ENCODE measurements around the gene S100A4. TPM values are rescaled to one million over a fixed set of nuclear protein-coding genes. Genes with fewer than 3 reads are reported as not detected.
A peak's percentile ranks its signal among the peaks of the same experiment; 100 is the strongest.

Gene S100A4
- total RNA-seq, 1 experiment from 2014 or later: 384 TPM

DNA sequence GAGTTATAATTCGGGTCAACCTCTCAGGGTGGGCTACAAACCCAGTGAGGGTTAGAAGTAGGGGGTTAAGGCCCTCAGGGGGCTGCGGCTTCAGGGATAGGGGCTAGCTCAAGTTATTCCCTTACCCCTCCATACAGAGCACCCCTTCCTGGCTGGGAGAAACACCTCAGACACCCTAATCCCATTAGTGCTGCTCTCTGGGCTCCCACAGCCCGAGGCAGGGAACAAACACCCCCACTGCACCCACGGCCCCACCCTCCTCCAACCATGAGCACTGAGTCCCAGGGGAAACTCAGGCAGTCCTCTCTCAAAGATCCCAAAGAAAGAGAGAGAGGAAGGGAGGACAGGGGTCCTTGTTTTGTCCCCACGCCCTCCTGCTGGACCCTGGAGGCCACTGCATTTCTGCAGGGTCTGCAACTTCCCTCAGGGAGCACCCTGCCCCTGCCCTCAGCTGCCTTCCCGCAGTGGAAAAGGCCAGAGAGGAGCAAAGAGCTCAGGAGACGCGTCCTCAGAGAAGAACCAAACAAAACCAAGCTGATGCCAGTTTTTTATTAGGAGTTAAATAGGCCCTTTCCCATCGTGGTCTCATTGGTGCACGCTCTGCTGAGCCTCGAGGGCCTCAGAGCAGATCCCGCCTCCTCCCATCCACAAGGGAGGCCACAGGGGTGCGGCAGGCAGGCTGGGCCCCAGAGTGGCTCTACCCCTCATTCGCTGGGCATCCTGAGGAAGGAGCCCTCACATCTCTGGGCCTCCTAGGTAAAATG, 1.4 kb upstream of the S100A4 start:
- CTCF ChIA-PET: interaction anchor here (1.5 kb wide), 1 partner anchor 13 kb away, joined by 5 read pairs; no protein-coding TSS in a partner anchor
- H3K36me3 ChIP-seq (ENCODE audit: control insufficient read depth in 1 of 2, insufficient read depth in 2 of 2, low read length in 2 of 2): no peaks in the 10 kb centered on the region
- peak overlapping the region; percentile 97 for H3K27ac ChIP-seq (ENCODE audit: low read depth, low read length)
- POLR2A ChIA-PET: interaction anchor here (5.1 to 5.6 kb wide), 2 partner anchors 13 to 19 kb away, joined by 33 to 67 read pairs; partner anchors contain the start of genes S100A2 and S100A6
- peaks cover 14% of the 10 kb centered on the region; the same call in 1 of the 2 replicates for H3K79me2 ChIP-seq (ENCODE audit: insufficient read depth, low read length)
- no TSS peak for BruUV-seq (replicated peaks)
- H3K27me3 ChIP-seq (ENCODE audit: insufficient read depth, low read length): no peaks in the 10 kb centered on the region
- peak overlapping the region; percentile 81 for H3K9ac ChIP-seq (ENCODE audit: low read length)
- ATAC-seq (no peak), DNase-seq (ENCODE audit: low read depth, low spot score) (no peak)
- H3K9me2 ChIP-seq (ENCODE audit: insufficient read depth): no peaks in the 10 kb centered on the region
- H3K4me1 ChIP-seq (ENCODE audit: control insufficient read depth in 1 of 2, insufficient read depth in 2 of 2, low read length in 2 of 2): peaks cover 85 to 95% of the 10 kb centered on the region in 2 experiments
- intact Hi-C loops (cut with micrococcal nuclease): no loop called here
- H2AFZ ChIP-seq (ENCODE audit: low read depth, low read length, poor library complexity, severe bottlenecking): no peak overlapping the region
- H3K9me3 ChIP-seq (ENCODE audit: control insufficient read depth in 1 of 2, insufficient read depth in 1 of 2, low read depth in 1 of 2, low read length in 2 of 2): no peaks in the 10 kb centered on the region
- RAD21 ChIA-PET (ENCODE audit: low non-redundant PET in 1 of 2, low total read pairs in 2 of 2, uncharacterized antibody in 2 of 2, unreplicated experiment in 2 of 2): interaction anchor here in 1 of 2 experiments (1.0 kb wide), 1 partner anchor 21 kb away, joined by 4 read pairs; no protein-coding TSS in a partner anchor
- H4K20me1 ChIP-seq (ENCODE audit: insufficient read depth): no peaks in the 10 kb centered on the region
- H3K4me3 ChIP-seq (replicated peaks in 1 of 2; ENCODE audit: low read depth in 1 of 2, low read length in 2 of 2): no peak overlapping the region
- TF ChIP-seq SP1 (IDR thresholded peaks at IDR 0.05; ENCODE audit: low read depth): no peak
- no peak for TF ChIP-seq CEBPB (IDR thresholded peaks at IDR 0.05; ENCODE audit: low read depth)
- no peak for TF ChIP-seq POLR2AphosphoS5 (IDR thresholded peaks at IDR 0.05; ENCODE audit: low read depth, low read length)
- no peak for TF ChIP-seq TCF7L2 (IDR thresholded peaks at IDR 0.05; ENCODE audit: borderline replicate concordance, extremely low read depth, insufficient read depth, insufficient read length)
- TF ChIP-seq, protein P1, sequence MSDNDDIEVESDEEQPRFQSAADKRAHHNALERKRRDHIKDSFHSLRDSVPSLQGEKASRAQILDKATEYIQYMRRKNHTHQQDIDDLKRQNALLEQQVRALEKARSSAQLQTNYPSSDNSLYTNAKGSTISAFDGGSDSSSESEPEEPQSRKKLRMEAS (IDR thresholded peaks at IDR 0.05): no peak
- no peak for TF ChIP-seq EZH2phosphoT487 (IDR thresholded peaks at IDR 0.05; ENCODE audit: borderline replicate concordance)
- no peak for TF ChIP-seq EZH2 (IDR thresholded peaks at IDR 0.05)
- TF ChIP-seq CBX3 (IDR thresholded peaks at IDR 0.05; ENCODE audit: low read depth): no peak
- TF ChIP-seq FOSL1 (IDR thresholded peaks at IDR 0.05; ENCODE audit: low read depth): no peak
- TF ChIP-seq, protein P2, sequence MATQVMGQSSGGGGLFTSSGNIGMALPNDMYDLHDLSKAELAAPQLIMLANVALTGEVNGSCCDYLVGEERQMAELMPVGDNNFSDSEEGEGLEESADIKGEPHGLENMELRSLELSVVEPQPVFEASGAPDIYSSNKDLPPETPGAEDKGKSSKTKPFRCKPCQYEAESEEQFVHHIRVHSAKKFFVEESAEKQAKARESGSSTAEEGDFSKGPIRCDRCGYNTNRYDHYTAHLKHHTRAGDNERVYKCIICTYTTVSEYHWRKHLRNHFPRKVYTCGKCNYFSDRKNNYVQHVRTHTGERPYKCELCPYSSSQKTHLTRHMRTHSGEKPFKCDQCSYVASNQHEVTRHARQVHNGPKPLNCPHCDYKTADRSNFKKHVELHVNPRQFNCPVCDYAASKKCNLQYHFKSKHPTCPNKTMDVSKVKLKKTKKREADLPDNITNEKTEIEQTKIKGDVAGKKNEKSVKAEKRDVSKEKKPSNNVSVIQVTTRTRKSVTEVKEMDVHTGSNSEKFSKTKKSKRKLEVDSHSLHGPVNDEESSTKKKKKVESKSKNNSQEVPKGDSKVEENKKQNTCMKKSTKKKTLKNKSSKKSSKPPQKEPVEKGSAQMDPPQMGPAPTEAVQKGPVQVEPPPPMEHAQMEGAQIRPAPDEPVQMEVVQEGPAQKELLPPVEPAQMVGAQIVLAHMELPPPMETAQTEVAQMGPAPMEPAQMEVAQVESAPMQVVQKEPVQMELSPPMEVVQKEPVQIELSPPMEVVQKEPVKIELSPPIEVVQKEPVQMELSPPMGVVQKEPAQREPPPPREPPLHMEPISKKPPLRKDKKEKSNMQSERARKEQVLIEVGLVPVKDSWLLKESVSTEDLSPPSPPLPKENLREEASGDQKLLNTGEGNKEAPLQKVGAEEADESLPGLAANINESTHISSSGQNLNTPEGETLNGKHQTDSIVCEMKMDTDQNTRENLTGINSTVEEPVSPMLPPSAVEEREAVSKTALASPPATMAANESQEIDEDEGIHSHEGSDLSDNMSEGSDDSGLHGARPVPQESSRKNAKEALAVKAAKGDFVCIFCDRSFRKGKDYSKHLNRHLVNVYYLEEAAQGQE (IDR thresholded peaks at IDR 0.05; ENCODE audit: low read depth): no peak
- TF ChIP-seq, protein P3, sequence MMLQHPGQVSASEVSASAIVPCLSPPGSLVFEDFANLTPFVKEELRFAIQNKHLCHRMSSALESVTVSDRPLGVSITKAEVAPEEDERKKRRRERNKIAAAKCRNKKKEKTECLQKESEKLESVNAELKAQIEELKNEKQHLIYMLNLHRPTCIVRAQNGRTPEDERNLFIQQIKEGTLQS (IDR thresholded peaks at IDR 0.05): no peak
- no peak for TF ChIP-seq SIN3A (IDR thresholded peaks at IDR 0.05; ENCODE audit: low read depth)
- H3K4me2 ChIP-seq (ENCODE audit: low read length): peak overlapping the region; percentile 77
